OCI-LY1 (cell line): Measurements from ENCODE around the gene CMAS.

ENCODE experiments used
- CTCF ChIP-seq: fragments of 200-600 bp; sonication (generic), shearing (Covaris generic); IDR thresholded peaks from 2 replicates; pipeline ENCODE4 v1.5.1; 2017; ENCODE audit warnings: mild to moderate bottlenecking, antibody characterized with exemption, low read length, moderate library complexity, mixed read lengths
- EZH2 ChIP-seq: fragments of 200-600 bp; sonication (generic), shearing (Covaris generic); IDR thresholded peaks from 2 replicates; pipeline ENCODE4 v1.8.0; 2017; ENCODE audit warnings: borderline replicate concordance, mixed run types, mild to moderate bottlenecking, antibody characterized with exemption, low read length, moderate library complexity, mixed read lengths

- TF ChIP-seq CTCF (no peak), EZH2 (no peak)
Observed at GRCh38 chr12:22084852-22085251, 38.8 kb downstream of the CMAS start.
